Hepatocyte (in vitro differentiated cells): ENCODE data around the gene COG4. TPM values are rescaled to one million over a fixed set of nuclear protein-coding genes. Genes with fewer than 3 reads are reported as not detected.
"Not testable (repeated sequence)": the region's sequence is repeated elsewhere in the genome, so short reads cannot be mapped to it uniquely, and the experiment has no call there.

ENCODE experiments used
- DNase-seq: peaks from one replicate; pipeline ENCODE4 v3.0.0-alpha.2; 2016; ENCODE audit warnings: low spot score
- H2AFZ ChIP-seq: fragments of 200-600 bp; sonication (generic); 2 replicates; pipeline ENCODE4 v1.6.0; 2016; ENCODE audit warnings: antibody characterized with exemption, mild to moderate bottlenecking
- H3K27ac ChIP-seq: fragments of 200-600 bp; sonication (generic); 2 replicates; pipeline ENCODE4 v1.5.1; 2016; ENCODE audit warnings: mild to moderate bottlenecking
- H3K27me3 ChIP-seq: fragments of 200-600 bp; sonication (generic); 2 replicates; pipeline ENCODE4 v1.6.1; 2016
- H3K36me3 ChIP-seq: fragments of 200-600 bp; sonication (generic); replicated peaks from 2 replicates; pipeline ENCODE4 v1.5.1; 2016; ENCODE audit warnings: low read depth; ENCODE audit not compliant: insufficient read depth
- H3K4me1 ChIP-seq: fragments of 200-600 bp; sonication (generic); 2 replicates; pipeline ENCODE4 v1.5.1; 2016; ENCODE audit warnings: mild to moderate bottlenecking, moderate library complexity; ENCODE audit not compliant: insufficient read depth
- H3K4me2 ChIP-seq: fragments of 200-600 bp; sonication (generic); 2 replicates; pipeline ENCODE4 v1.6.0; 2016
- H3K4me3 ChIP-seq: fragments of 200-600 bp; sonication (generic); 2 replicates; pipeline ENCODE4 v1.5.1; 2016; ENCODE audit warnings: mild to moderate bottlenecking
- H3K79me2 ChIP-seq: fragments of 200-600 bp; sonication (generic); 2 replicates; pipeline ENCODE4 v1.6.0; 2017; ENCODE audit warnings: mild to moderate bottlenecking
- H3K9me2 ChIP-seq: fragments of 200-600 bp; sonication (generic); replicated peaks from 2 replicates; pipeline ENCODE4 v1.6.0; 2017; ENCODE audit warnings: mild to moderate bottlenecking; ENCODE audit not compliant: insufficient read depth
- H3K9me3 ChIP-seq: fragments of 200-600 bp; sonication (generic); 2 replicates; pipeline ENCODE4 v1.5.1; 2016; ENCODE audit warnings: low read depth, mild to moderate bottlenecking
- H4K20me1 ChIP-seq: fragments of 200-600 bp; sonication (generic); 2 replicates; pipeline ENCODE4 v1.6.0; 2016; ENCODE audit warnings: mild to moderate bottlenecking; ENCODE audit not compliant: insufficient read depth, poor library complexity, severe bottlenecking
- EZH2 ChIP-seq: fragments of 200-600 bp; sonication (generic); IDR thresholded peaks from 2 replicates; pipeline ENCODE4 v1.6.1; 2016; ENCODE audit warnings: antibody characterized with exemption, mild to moderate bottlenecking, borderline replicate concordance
- EZH2phosphoT487 ChIP-seq: fragments of 200-600 bp; sonication (generic); IDR thresholded peaks from one replicate; pipeline ENCODE4 v1.6.1; 2018; ENCODE audit warnings: antibody characterized with exemption, mild to moderate bottlenecking, low read depth, moderate library complexity; ENCODE audit not compliant: unreplicated experiment, severe bottlenecking
- WGBS: methylation state at CpG from one replicate; pipeline ENCODE4 v1.1.6; 2016; ENCODE audit warnings: low lambda C conversion rate; ENCODE audit errors: missing lambda C conversion rate; 5-methylcytosine and 5-hydroxymethylcytosine counted together
- polyA plus RNA-seq: library from polyadenylated mRNA; unstranded; fragments of >200 nt; fragmentation: Nextera tagmentation; extraction: Ambion mirVana; gene quantifications from 2 replicates; pipeline ENCODE4 v1.2.1, GENCODE V29; 2016
- total RNA-seq: library from RNA; depleted of rRNA; stranded (reverse); fragments of >200 nt; gene quantifications from 2 replicates; pipeline ENCODE4 v1.2.3, GENCODE V29; 2014
- TF ChIP-seq, protein P1 (sequence below): fragments of 200-600 bp; sonication (generic); IDR thresholded peaks from 2 replicates; pipeline ENCODE4 v1.5.1; 2016; ENCODE audit warnings: antibody characterized with exemption, mild to moderate bottlenecking; ENCODE audit not compliant: poor library complexity

The COG4 gene
- total and polyA plus RNA-seq, 2 experiments from 2014 or later, result 45.9 to 48.9 TPM

- peaks cover 31% of the 10 kb centered on the region for H3K4me1 ChIP-seq
- peaks cover 50% of the 10 kb centered on the region for H4K20me1 ChIP-seq
- H3K79me2 ChIP-seq, result peaks cover 91% of the 10 kb centered on the region
- no peak for TF ChIP-seq EZH2
- TF ChIP-seq, protein P1, sequence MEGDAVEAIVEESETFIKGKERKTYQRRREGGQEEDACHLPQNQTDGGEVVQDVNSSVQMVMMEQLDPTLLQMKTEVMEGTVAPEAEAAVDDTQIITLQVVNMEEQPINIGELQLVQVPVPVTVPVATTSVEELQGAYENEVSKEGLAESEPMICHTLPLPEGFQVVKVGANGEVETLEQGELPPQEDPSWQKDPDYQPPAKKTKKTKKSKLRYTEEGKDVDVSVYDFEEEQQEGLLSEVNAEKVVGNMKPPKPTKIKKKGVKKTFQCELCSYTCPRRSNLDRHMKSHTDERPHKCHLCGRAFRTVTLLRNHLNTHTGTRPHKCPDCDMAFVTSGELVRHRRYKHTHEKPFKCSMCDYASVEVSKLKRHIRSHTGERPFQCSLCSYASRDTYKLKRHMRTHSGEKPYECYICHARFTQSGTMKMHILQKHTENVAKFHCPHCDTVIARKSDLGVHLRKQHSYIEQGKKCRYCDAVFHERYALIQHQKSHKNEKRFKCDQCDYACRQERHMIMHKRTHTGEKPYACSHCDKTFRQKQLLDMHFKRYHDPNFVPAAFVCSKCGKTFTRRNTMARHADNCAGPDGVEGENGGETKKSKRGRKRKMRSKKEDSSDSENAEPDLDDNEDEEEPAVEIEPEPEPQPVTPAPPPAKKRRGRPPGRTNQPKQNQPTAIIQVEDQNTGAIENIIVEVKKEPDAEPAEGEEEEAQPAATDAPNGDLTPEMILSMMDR, result no peak
- TF ChIP-seq EZH2phosphoT487, result no peak
- no peaks in the 10 kb centered on the region for H3K9me3 ChIP-seq
- no peaks in the 10 kb centered on the region for H3K36me3 ChIP-seq
- H3K27me3 ChIP-seq, result no peaks in the 10 kb centered on the region
- no peak overlapping the region for H3K4me3 ChIP-seq
- H3K27ac ChIP-seq, result no peak overlapping the region
- peak overlapping the region; percentile 87 for H3K4me2 ChIP-seq
- WGBS, result 74% methylated on average over 6 of the region's 6 CpGs
- no peaks in the 10 kb centered on the region for H3K9me2 ChIP-seq
- H2AFZ ChIP-seq, result no peak overlapping the region
- DNase-seq, result no peak
These were observed 3.0 kb upstream of the COG4 start for GRCh38 chr16:70526403-70526802.

- H3K4me2 ChIP-seq, result peak overlapping the region; percentile 87
- not testable (repeated sequence) for H3K36me3 ChIP-seq, H3K9me3 ChIP-seq, H3K9me2 ChIP-seq, H3K27me3 ChIP-seq, DNase-seq
- H3K4me1 ChIP-seq, result peaks cover 31% of the 10 kb centered on the region
- peaks cover 85% of the 10 kb centered on the region for H3K79me2 ChIP-seq
- H2AFZ ChIP-seq, result peak overlapping the region; percentile 89
- peak overlapping the region; percentile 84 for H3K4me3 ChIP-seq
- 2% methylated on average over 24 of the region's 24 CpGs for WGBS
- H3K27ac ChIP-seq, result peak overlapping the region; percentile 90
- H4K20me1 ChIP-seq, result peaks cover 39% of the 10 kb centered on the region
These were observed 1.1 kb upstream of the COG4 start for GRCh38 chr16:70524399-70524825.

DNA sequence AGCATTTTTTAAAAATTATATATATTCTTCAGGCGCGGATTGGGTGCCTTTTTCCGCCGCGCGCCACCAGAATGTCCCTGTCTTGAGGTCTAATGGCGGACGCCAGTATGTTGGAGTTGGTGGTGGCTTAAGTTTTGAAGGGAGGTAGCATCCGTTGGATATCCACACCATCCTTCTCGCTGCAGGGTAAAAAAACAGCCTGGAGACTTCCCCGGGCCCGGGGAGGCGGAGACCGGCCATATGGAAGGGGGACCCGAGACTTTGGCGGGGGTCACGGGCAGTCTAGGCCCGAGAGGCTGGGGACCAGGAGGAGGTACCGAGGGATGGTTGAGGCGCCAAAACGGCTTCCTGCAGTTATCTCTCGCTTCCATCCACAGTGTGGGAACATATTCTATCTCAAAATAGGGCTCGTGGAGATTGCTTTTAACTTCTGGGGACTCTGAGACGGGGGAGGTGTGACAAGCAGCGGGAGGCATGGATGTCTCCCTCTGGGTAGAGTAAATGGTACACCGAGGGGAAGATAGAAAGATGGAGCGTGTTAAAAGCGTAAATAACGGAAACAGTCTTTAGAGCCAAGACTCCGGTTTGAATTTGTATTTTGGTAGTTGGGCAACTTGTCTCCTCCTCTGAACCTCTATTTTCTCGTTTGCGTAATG is 517 bp upstream of the COG4 start, which contains the start of gene SF3B3:
SF3B3 (plus strand) TSS at position 74 of the 656 bp plus-strand sequence. CDS start 2,841 bp downstream, outside the sequence.
- Histone ChIP-seq H3K36me3 (no peaks in the 10 kb centered on the region), H3K79me2 (peaks cover 81% of the 10 kb centered on the region)

More for the DNA sequence above, 517 bp upstream of the COG4 start, which contains the start of gene SF3B3:
- Histone ChIP-seq H3K27me3 (no peaks in the 10 kb centered on the region), H3K4me3 (peak within 1 kb of the TSS; percentile 84), H3K27ac (peak within 1 kb of the TSS; percentile 90), H3K9me2 (no peaks in the 10 kb centered on the region), H4K20me1 (peaks cover 34% of the 10 kb centered on the region), H3K9me3 (no peaks in the 10 kb centered on the region), H3K4me1 (peaks cover 31% of the 10 kb centered on the region), H3K4me2 (peak within 1 kb of the TSS; percentile 87), H2AFZ (peak within 1 kb of the TSS; percentile 89)
- TF ChIP-seq EZH2, result no peak
- TF ChIP-seq, protein P1, result no peak
- TF ChIP-seq EZH2phosphoT487, result no peak
- DNase-seq, result peak; percentile 71
- WGBS, result 1% methylated on average over 32 of the region's 32 CpGs
